Smooth muscle cell of the brain vasculature (primary cell): ENCODE data around the gene KRTAP4-1.
"Not testable (repeated sequence)": the region's sequence is repeated elsewhere in the genome, so short reads cannot be mapped to it uniquely, and the experiment has no call there.

Source experiments
- DNase-seq: peaks from one replicate; pipeline ENCODE4 v3.0.0-alpha.2; 2012; ENCODE audit warnings: low read depth, low spot score

KRTAP4-1 gene

GRCh38 chr17:41184480-41184961, at the start of gene KRTAP4-1:
Gene KRTAP4-1 (minus strand): TSS chr17:41184911. CDS start chr17:41184854, 57 bp downstream.
- no peak for DNase-seq

- DNase-seq: not testable (repeated sequence)
Observed at GRCh38 chr17:41232399-41233105, 47.8 kb upstream of the KRTAP4-1 start, which contains the start of gene KRTAP9-3. Gene KRTAP9-3 (plus strand): TSS chr17:41232449. CDS start chr17:41232502, 53 bp downstream.

DNA sequence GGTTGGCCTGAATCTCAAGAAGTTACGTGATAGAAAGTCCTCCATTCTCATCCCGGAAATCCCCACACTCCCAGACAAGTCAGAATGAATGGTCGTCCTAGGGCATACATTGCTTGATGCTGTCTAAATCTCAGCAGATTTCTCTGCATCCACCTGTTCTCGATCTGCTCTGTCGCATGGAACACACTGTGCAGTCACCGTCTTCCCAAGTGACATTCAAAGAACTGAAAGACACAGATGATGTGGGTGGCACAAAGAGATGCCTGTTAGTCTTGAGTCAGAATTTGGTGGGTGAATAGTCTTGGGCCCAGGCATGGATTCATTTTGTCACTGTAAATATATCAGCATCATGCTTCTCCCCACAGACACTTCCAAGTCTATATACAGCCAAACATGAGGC, 47.0 kb upstream of the KRTAP4-1 start:
- DNase-seq: no peak

DNA sequence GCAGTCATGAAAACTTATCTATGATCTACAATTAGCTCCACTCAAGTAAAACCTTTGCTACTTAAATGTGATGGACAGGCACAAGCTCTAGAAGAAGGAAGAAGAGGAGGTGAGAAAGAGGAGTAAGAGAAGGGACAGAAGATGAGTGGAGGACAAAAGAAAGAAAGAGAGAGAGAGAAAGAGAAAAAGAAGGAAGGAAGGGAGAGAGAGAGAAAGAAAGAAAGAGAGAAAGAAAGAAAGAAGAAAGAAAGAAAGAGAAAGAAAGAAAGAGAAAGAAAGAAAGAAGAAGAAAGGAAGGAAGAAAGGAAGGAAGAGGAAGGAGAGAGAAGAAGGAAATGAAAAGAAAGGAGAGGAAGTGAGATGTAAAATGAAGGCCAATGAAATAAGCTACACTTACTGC, 45.4 kb upstream of the KRTAP4-1 start:
- DNase-seq: no peak

GRCh38 chr17:41226598-41227095, 41.9 kb upstream of the KRTAP4-1 start, which contains the start of gene KRTAP9-2:
Gene KRTAP9-2 (plus strand): TSS chr17:41226648. CDS start chr17:41226655, 7 bp downstream.
- not testable (repeated sequence) for DNase-seq

DNA sequence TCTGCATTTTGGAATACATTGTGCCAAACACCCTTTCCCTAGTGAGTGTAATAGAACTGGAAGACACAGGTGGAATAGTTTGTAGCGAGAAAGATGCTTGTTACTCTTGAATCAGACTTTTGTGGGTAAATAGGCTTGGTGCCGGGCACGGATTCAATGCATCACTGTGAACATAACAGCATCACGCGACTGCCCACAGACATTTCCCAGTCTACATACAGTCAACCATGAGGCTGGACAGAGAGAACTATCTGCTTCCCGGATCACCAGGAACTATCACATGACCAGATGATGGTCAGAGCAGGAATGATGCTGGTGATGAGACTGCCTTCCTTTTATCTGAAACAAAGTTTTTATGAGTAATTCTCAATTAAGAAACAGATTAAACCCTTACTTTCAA, 41.3 kb upstream of the KRTAP4-1 start:
- DNase-seq: no peak

DNA sequence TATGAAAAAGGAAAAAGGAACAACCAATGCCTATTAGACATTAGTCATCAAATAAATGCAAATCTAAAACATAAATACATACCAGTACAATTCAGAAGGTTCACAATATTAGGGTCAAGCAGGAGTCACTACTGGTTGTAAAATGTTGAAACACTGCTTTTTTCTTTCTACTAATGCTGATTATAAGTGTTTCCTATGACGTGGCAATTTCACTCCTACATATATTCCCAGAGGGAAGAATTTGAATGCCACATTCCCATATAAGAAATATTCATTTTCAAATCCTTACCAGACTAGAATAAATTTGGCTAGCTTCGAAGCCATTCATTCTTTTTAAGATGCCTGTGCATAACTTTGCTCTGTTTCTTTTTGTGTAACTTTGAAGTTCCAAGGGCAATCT, 39.1 kb upstream of the KRTAP4-1 start:
- no peak for DNase-seq

GRCh38 chr17:41215681-41216080, 31.0 kb upstream of the KRTAP4-1 start:
- DNase-seq: no peak

GRCh38 chr17:41212524-41213169, 27.9 kb upstream of the KRTAP4-1 start:
- DNase-seq: no peak

DNA sequence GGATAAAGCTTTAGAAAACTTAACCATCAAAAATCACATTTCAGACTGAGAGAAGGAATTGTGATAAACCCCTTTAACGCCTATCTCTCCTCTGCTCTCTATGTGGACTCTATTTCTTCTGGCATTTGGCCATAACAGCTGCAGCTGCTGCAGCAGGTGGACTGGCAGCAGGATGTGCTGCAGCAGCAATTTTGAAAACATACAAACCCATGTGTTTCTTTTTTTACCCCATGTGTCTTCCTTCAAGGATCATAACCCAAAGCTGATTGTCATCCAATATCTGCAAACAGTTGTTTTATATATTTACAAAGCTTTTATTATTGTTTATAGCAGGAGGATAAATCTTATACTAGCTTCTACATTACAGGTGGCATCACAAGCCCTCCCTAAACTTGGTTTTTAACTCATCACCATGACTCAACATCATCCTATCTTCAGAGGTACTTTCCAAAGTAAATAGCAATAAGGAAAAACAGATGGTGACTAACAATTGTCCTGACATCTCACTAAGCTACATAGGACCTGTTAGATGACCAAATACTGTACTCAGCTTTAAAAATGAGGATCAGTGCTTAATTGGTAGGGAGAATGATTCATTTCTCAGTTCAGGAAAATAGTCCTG, 27.2 kb upstream of the KRTAP4-1 start:
- no peak for DNase-seq

DNA sequence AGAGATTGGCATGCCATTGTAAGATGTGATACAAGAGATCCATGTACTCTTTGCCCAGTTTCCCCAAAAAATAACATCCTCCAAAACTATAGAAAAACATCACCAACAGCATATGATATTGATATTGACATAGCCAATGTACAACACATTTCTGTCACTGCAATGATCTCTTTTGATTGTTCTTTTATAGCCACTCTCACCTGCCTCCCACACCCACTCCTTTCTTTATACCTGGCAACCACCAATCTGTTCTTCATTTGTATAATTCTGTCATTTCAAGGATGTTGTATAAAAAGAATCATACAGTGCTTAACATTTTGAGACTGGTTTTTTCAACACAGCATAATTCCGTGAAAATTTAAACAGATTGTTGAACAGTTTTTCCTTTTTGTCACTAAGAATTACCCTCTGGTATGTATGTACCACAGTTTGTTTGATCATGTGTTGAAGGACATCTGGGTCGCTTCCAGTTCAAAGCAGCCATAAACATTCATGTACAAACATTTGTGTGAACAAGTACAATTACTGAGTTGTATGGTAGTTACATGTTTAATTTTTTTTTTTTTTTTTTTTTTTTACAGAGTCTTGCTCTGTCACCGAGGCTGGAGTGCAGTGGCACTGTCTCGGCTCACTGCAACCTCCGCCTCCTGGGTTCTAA, 14.8 kb upstream of the KRTAP4-1 start:
- DNase-seq: no peak

DNA sequence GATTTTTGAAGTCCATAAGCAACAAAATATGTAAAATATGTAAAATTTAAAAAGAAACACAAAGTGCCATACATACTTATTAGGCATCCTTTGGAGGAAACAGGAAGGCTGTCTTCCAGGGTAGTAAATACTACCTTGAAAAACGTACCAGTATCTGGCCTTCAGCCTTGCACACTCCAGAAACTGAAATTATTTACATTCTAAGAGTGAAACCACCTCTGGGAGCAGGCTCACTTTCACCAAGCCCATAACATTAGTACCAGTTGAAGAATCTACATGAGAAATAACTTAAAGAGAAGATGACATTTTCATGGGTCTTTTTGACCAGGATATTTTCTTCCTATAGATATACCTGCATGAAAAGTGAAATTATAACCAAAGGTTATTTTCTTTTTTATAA, 11.4 kb upstream of the KRTAP4-1 start:
- DNase-seq: no peak

DNA sequence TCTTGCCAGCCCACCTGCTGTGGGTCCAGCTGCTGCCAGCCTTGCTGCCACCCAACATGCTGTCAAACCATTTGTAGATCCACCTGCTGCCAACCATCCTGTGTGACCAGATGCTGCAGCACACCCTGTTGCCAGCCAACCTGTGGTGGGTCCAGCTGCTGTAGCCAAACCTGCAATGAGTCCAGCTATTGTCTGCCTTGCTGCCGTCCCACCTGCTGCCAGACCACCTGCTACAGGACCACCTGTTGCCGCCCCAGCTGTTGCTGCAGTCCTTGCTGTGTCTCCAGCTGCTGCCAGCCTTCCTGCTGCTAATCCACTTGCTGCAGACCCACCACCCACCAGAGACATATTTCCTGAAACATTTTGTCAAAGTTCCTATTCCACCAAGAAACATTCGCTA, 5.6 kb upstream of the KRTAP4-1 start:
- DNase-seq: no peak

DNA sequence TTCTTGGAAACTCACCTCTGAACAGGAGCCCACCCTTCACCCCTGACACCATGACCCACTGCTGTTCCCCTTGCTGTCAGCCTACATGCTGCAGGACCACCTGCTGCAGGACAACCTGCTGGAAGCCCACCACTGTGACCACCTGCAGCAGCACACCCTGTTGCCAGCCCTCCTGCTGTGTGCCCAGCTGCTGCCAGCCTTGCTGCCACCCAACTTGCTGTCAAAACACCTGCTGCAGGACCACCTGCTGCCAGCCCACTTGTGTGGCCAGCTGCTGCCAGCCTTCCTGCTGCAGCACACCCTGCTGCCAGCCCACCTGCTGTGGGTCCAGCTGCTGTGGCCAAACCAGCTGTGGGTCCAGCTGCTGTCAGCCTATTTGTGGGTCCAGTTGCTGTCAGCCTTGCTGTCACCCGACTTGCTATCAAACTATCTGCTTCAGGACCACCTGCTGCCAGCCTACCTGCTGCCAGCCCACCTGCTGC, 5.2 kb upstream of the KRTAP4-1 start, which contains the start of gene KRTAP9-1:
Gene KRTAP9-1, plus strand, starts transcription at position 51 of the 482 bp plus-strand sequence. Its CDS starts 0 bp downstream, at position 51.
- DNase-seq: not testable (repeated sequence)

DNA sequence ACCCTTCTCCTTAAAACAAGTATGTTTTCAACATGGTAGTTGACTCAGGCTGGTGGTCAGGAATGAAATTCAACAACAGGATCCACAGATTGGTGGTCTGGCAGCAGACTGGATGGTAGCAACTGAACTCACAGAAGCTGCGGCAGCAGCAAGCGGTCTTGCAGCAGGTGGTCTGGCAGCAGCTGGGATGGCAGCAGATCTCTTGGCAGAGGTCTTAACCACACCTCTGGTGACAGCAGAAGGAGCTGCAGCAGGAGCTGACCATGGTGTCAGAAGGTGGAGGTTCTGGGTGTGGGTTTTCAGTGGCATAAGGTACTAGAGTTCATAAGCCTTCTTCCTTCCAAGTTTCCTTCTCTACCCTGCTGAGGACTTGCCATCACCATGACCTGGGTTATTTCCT, 2.2 kb upstream of the KRTAP4-1 start:
- no peak for DNase-seq

GRCh38 chr17:41185001-41185400, 290 bp upstream of the KRTAP4-1 start:
- no peak for DNase-seq

GRCh38 chr17:41178843-41179616, 5.7 kb downstream of the KRTAP4-1 start:
- DNase-seq: no peak

- DNase-seq: no peak
Observed at GRCh38 chr17:41178341-41178740, 6.4 kb downstream of the KRTAP4-1 start.

- DNase-seq: no peak
Observed at GRCh38 chr17:41177727-41178271, 6.9 kb downstream of the KRTAP4-1 start, which contains the start of gene KRTAP4-2. Gene KRTAP4-2 (minus strand): TSS chr17:41178221. CDS start chr17:41178164, 57 bp downstream.

- no peak for DNase-seq
Observed at GRCh38 chr17:41176744-41177387, 7.8 kb downstream of the KRTAP4-1 start.
